ENCODE data around the gene NUMA1. TPM values are rescaled to one million over a fixed set of nuclear protein-coding genes. Genes with fewer than 3 reads are reported as not detected.

Gene NUMA1
- total RNA-seq, 1 donor from 2014 or later, result 149 TPM

Other genes starting within 250 kb of the NUMA1 start
- not detected in 2 replicates for gene DEFB108B, start 247.3 kb downstream of the NUMA1 start, total RNA-seq
- gene DEFB131B, start 202.1 kb downstream of the NUMA1 start, total RNA-seq, result not detected in 2 replicates
- gene XNDC1N, start 151.9 kb downstream of the NUMA1 start, total RNA-seq, result 20.7 and 20.9 TPM in 2 replicates
- gene RNF121, start 151.5 kb downstream of the NUMA1 start, total RNA-seq, result 56.4 and 65.4 TPM in 2 replicates
- 15.0 and 19.9 TPM in 2 replicates for gene IL18BP, start 81.6 kb downstream of the NUMA1 start, total RNA-seq
- gene LRRC51, start 308 bp upstream of the NUMA1 start, total RNA-seq, result 7.0 and 7.1 TPM in 2 replicates
- gene LAMTOR1, start 22.8 kb upstream of the NUMA1 start, total RNA-seq, result 78.6 and 81.4 TPM in 2 replicates
- gene TOMT, start 25.4 kb upstream of the NUMA1 start, total RNA-seq, result not detected in 2 replicates
- 52.1 and 54.9 TPM in 2 replicates for gene ANAPC15, start 32.2 kb upstream of the NUMA1 start, total RNA-seq
- gene FOLR3, start 55.2 kb upstream of the NUMA1 start, total RNA-seq, result not detected in 2 replicates
- gene FOLR1, start 111.6 kb upstream of the NUMA1 start, total RNA-seq, result not detected in 2 replicates
- gene FOLR2, start 136.3 kb upstream of the NUMA1 start, total RNA-seq, result not detected in 2 replicates
- gene INPPL1, start 144.2 kb upstream of the NUMA1 start, total RNA-seq, result 123 and 144 TPM in 2 replicates
- not detected in 2 replicates for gene PHOX2A, start 163.6 kb upstream of the NUMA1 start, total RNA-seq